HG02623 (cell line): ENCODE results near the gene RELL2.
"Not testable (repeated sequence)": the region's sequence is repeated elsewhere in the genome, so short reads cannot be mapped to it uniquely, and the experiment has no call there.

ENCODE experiments used
- ATAC-seq: cut with Tn5 transposase; IDR thresholded peaks from one replicate; pipeline ENCODE4 v1.9.1; 2021; ENCODE audit warnings: moderate library complexity; ENCODE audit not compliant: unreplicated experiment

The RELL2 gene

GRCh38 chr5:141636413-141637122 lies at the start of gene RELL2, which contains the start of gene HDAC3:
RELL2 (plus strand) TSS chr5:141636997; CDS start chr5:141638226, 1,229 bp downstream.
HDAC3 (minus strand) TSS chr5:141636849; CDS start chr5:141636790, 59 bp downstream.
- ATAC-seq, result peak; percentile 64

- no peak for ATAC-seq
Measured at GRCh38 chr5:141590127-141590526, 46.7 kb upstream of the RELL2 start.

- no peak for ATAC-seq
Measured at GRCh38 chr5:141596867-141597266, 39.9 kb upstream of the RELL2 start.

GRCh38 chr5:141597394-141597793 lies 39.4 kb upstream of the RELL2 start:
- ATAC-seq, result no peak

- ATAC-seq, result no peak
Measured at GRCh38 chr5:141597814-141598213, 39.0 kb upstream of the RELL2 start.

- no peak for ATAC-seq
Measured at GRCh38 chr5:141598391-141599345, 38.1 kb upstream of the RELL2 start.

- ATAC-seq, result no peak
Measured at GRCh38 chr5:141602606-141603005, 34.2 kb upstream of the RELL2 start.

GRCh38 chr5:141603923-141604717 lies 32.7 kb upstream of the RELL2 start:
- no peak for ATAC-seq

- peak; percentile 98 for ATAC-seq
Measured at GRCh38 chr5:141605523-141606277, 31.1 kb upstream of the RELL2 start.

- ATAC-seq, result no peak
Measured at GRCh38 chr5:141608046-141608445, 28.8 kb upstream of the RELL2 start.

GRCh38 chr5:141608557-141608956 lies 28.2 kb upstream of the RELL2 start:
- ATAC-seq, result no peak

- no peak for ATAC-seq
Measured at GRCh38 chr5:141609044-141609443, 27.8 kb upstream of the RELL2 start.

- ATAC-seq, result not testable (repeated sequence)
Measured at GRCh38 chr5:141609921-141610320, 26.9 kb upstream of the RELL2 start.

- no peak for ATAC-seq
Measured at GRCh38 chr5:141611289-141611688, 25.5 kb upstream of the RELL2 start.

GRCh38 chr5:141613344-141613743 lies 23.5 kb upstream of the RELL2 start:
- no peak for ATAC-seq

GRCh38 chr5:141615991-141616720 lies 20.6 kb upstream of the RELL2 start:
- no peak for ATAC-seq

GRCh38 chr5:141617128-141617527 lies 19.7 kb upstream of the RELL2 start:
- no peak for ATAC-seq

GRCh38 chr5:141617682-141618029 lies 19.1 kb upstream of the RELL2 start:
- no peak for ATAC-seq

GRCh38 chr5:141618030-141618803 lies 18.6 kb upstream of the RELL2 start:
- ATAC-seq, result peak; percentile 18
